Right lobe of liver (tissue), 6 donors: ENCODE measurements around the gene HEMK1. TPM values are rescaled to one million over a fixed set of nuclear protein-coding genes. Genes with fewer than 3 reads are reported as not detected.

Experiments used
- ATAC-seq, 4 donors: fragments of 200-7000 bp; cut with Tn5 transposase; one replicate each; pipeline ENCODE4 v1.9.1; 2020; ENCODE audit warnings: mild to moderate bottlenecking in 4 of 4, moderate library complexity in 4 of 4
- DNase-seq, 3 donors: peaks; one replicate each; pipeline ENCODE4 v3.0.0-alpha.2; 2020
- H3K27ac ChIP-seq, 3 donors: fragments of 200-600 bp; one replicate each; pipeline ENCODE4 v1.8.0; 2022
- H3K27me3 ChIP-seq, 2 donors: fragments of 200-600 bp; one replicate each; pipeline ENCODE4 v1.8.0; 2022
- H3K36me3 ChIP-seq, 4 donors: fragments of 200-600 bp; sonication (generic) in 1 of 4; one replicate each; pipeline versions ENCODE4 v1.5.1 to v1.8.0; 2017 to 2022; ENCODE audit warnings: control low read depth in 1 of 4
- H3K4me1 ChIP-seq, 4 donors: fragments of 200-600 bp; sonication (generic) in 1 of 4; one replicate each; pipeline versions ENCODE4 v1.5.1 to v1.8.0; 2017 to 2022; ENCODE audit warnings: control low read depth in 1 of 4
- H3K4me3 ChIP-seq, 3 donors: fragments of 200-600 bp; one replicate each; pipeline ENCODE4 v1.8.0; 2022
- H3K9me3 ChIP-seq, 4 donors: fragments of 200-600 bp; sonication (generic) in 1 of 4; one replicate each; pipeline versions ENCODE4 v1.5.1 to v1.8.0; 2017 to 2022; ENCODE audit warnings: control low read depth in 1 of 4
- CTCF ChIP-seq, 4 donors: fragments of 200-600 bp in 3 of 4; fragments of 450-650 bp in 1 of 4; IDR thresholded peaks; one replicate each; pipeline versions ENCODE4 v1.5.1 to v1.8.0; 2016 to 2022; ENCODE audit warnings: antibody characterized with exemption in 4 of 4, mild to moderate bottlenecking in 2 of 4
- POLR2A ChIP-seq: fragments of 450-650 bp; IDR thresholded peaks from one replicate; pipeline ENCODE4 v1.6.1; 2017; ENCODE audit warnings: antibody characterized with exemption, mild to moderate bottlenecking
- WGBS: methylation state at CpG from one replicate; pipeline ENCODE4 v1.1.6; 2018; ENCODE audit warnings: low coverage, low lambda C conversion rate; ENCODE audit not compliant: insufficient coverage; ENCODE audit errors: missing lambda C conversion rate; 5-methylcytosine and 5-hydroxymethylcytosine counted together
- intact Hi-C, 2 donors: fragments of 100-400 bp; cut with DNase I; formaldehyde crosslinking; loops; one replicate each; pipeline versions ENCODE4 v1.11.2 to v1.14.1; 2022
- total RNA-seq, 6 experiments: library from RNA; depleted of rRNA in 2 of 6; stranded (reverse); fragments of >200 nt in 2 of 6; fragmentation: NEBNext Ultra II Directional in 3 of 6; extraction: Animal tissue kit (Norgen Biotek cat#: 25700) in 3 of 6; gene quantifications; one replicate each; pipeline versions ENCODE4 v1.1.0 to v1.2.4, GENCODE V29; 2016 to 2023
- donor health status: DM: no; HTN: yes; CAD: no.
- donor health status: DM: no; HTN: no; CAD: no.
- donor health status: DM: no; HTN: no; CAD: no.
- donor health status: DM: no; HTN: yes; CAD: no.
- donor health status: DM: no; HTN: yes; CAD: no.

HEMK1 gene
- total RNA-seq, 6 experiments from 2014 or later = 10.5 to 19.4 (median 14.0) TPM

- no peak overlapping the region for H3K4me3 ChIP-seq
- H3K27me3 ChIP-seq = no peaks in the 10 kb centered on the region
- no peaks in the 10 kb centered on the region for H3K36me3 ChIP-seq
- intact Hi-C loops = no loop called here
- DNase-seq (no peak), ATAC-seq (peak in 2 of 4 donors; percentile 0 to 6)
- no peaks in the 10 kb centered on the region for H3K9me3 ChIP-seq
- H3K27ac ChIP-seq = peak overlapping the region in 2 of 3 donors; percentile 93
- TF ChIP-seq POLR2A = no peak
- no peak for TF ChIP-seq CTCF (IDR thresholded peaks at IDR 0.05)
- peaks cover 3 to 48% (median 29%) of the 10 kb centered on the region in 4 donors for H3K4me1 ChIP-seq
- no CpG with 5 or more reads among the region's 6 CpGs for WGBS
These were observed 29.9 kb downstream of the HEMK1 start for GRCh38 chr3:50599115-50599715.

- ATAC-seq (peak in 1 of 4 donors; percentile 2), DNase-seq (no peak)
- TF ChIP-seq POLR2A = no peak
- TF ChIP-seq CTCF (IDR thresholded peaks at IDR 0.05) = no peak
- Histone ChIP-seq H3K27me3 (no peaks in the 10 kb centered on the region), H3K4me3 (no peak overlapping the region), H3K4me1 (peaks cover 3 to 48% (median 29%) of the 10 kb centered on the region in 4 donors), H3K9me3 (no peaks in the 10 kb centered on the region), H3K36me3 (no peaks in the 10 kb centered on the region), H3K27ac (peak overlapping the region; percentile 35 to 93 (median 93))
- no CpG with 5 or more reads among the region's 1 CpG for WGBS
- intact Hi-C loops = no loop called here
These were observed 30.4 kb downstream of the HEMK1 start for GRCh38 chr3:50599716-50600118.

- H3K9me3 ChIP-seq = no peaks in the 10 kb centered on the region
- ATAC-seq (peak in 2 of 4 donors; percentile 6 to 12), DNase-seq (peak in 1 of 3 donors; percentile 60)
- H3K36me3 ChIP-seq = no peaks in the 10 kb centered on the region
- H3K4me3 ChIP-seq = no peak overlapping the region
- TF ChIP-seq CTCF (IDR thresholded peaks at IDR 0.05) (no peak), POLR2A (no peak)
- peaks cover 3 to 53% (median 32%) of the 10 kb centered on the region in 4 donors for H3K4me1 ChIP-seq
- WGBS = 52% methylated on average over 6 of the region's 9 CpGs
- peak overlapping the region; percentile 35 to 93 (median 93) for H3K27ac ChIP-seq
- H3K27me3 ChIP-seq = no peaks in the 10 kb centered on the region
- intact Hi-C loops = no loop called here
These were observed 30.9 kb downstream of the HEMK1 start for GRCh38 chr3:50600141-50600753.

GRCh38 chr3:50600841-50601591, 31.7 kb downstream of the HEMK1 start:
- TF ChIP-seq POLR2A = no peak
- no peak for TF ChIP-seq CTCF (IDR thresholded peaks at IDR 0.05)
- no peaks in the 10 kb centered on the region for H3K9me3 ChIP-seq
- peak overlapping the region; percentile 77 to 93 (median 93) for H3K27ac ChIP-seq
- peak; percentile 54 to 74 (median 66) for ATAC-seq
- 4% methylated on average over 10 of the region's 14 CpGs for WGBS
- no peaks in the 10 kb centered on the region for H3K36me3 ChIP-seq
- peak; percentile 94 to 97 (median 95) for DNase-seq
- peaks cover 3 to 61% (median 39%) of the 10 kb centered on the region in 4 donors for H3K4me1 ChIP-seq
- H3K27me3 ChIP-seq = no peaks in the 10 kb centered on the region
- intact Hi-C loops = no loop called here
- peak overlapping the region in 1 of 3 donors; percentile 0 for H3K4me3 ChIP-seq
